Measurements from ENCODE around the gene MYCBP2.

DNA sequence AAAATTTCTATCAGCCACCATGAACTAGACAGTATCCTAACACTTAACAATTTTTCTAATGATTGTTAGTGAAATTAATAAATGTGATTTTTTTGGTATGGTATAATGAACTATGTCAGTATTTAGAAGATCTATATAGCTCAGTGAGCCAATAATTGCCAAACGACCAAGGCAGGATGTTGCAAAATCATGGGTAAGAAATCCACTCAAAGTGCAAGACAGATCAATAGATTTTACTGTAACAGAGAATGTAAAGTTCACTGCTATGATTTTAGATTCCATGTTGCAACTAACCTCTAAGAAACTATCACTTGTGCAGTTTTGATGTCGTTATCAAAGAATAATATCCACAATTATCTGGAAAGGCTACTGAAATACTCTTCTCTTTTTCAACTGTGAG, 44.0 kb upstream of the MYCBP2 start:
- TF ChIP-seq, protein P1, sequence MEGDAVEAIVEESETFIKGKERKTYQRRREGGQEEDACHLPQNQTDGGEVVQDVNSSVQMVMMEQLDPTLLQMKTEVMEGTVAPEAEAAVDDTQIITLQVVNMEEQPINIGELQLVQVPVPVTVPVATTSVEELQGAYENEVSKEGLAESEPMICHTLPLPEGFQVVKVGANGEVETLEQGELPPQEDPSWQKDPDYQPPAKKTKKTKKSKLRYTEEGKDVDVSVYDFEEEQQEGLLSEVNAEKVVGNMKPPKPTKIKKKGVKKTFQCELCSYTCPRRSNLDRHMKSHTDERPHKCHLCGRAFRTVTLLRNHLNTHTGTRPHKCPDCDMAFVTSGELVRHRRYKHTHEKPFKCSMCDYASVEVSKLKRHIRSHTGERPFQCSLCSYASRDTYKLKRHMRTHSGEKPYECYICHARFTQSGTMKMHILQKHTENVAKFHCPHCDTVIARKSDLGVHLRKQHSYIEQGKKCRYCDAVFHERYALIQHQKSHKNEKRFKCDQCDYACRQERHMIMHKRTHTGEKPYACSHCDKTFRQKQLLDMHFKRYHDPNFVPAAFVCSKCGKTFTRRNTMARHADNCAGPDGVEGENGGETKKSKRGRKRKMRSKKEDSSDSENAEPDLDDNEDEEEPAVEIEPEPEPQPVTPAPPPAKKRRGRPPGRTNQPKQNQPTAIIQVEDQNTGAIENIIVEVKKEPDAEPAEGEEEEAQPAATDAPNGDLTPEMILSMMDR (IDR thresholded peaks at IDR 0.05): no peak
- TF ChIP-seq POLR2AphosphoS5 (IDR thresholded peaks at IDR 0.05) (no peak), POLR2A (IDR thresholded peaks at IDR 0.05) (no peak), EP300 (IDR thresholded peaks at IDR 0.05) (no peak)

Data from sigmoid colon (tissue), 4 donors.